Keratinocyte (primary cell): ENCODE measurements around the gene CCNG2. TPM values are rescaled to one million over a fixed set of nuclear protein-coding genes. Genes with fewer than 3 reads are reported as not detected.

Experiments used
- DNase-seq: peaks from one replicate; pipeline ENCODE4 v3.0.0-alpha.2; 2011; ENCODE audit warnings: low read depth, missing footprints, low spot score
- FAIRE-seq: peaks from 2 replicates; lab custom pipeline; 2011; peaks lifted over from hg19 to GRCh38; lab: Jason Lieb, UNC
- H2AFZ ChIP-seq: 2 replicates; pipeline ENCODE4 v1.6.0; 2012; ENCODE audit warnings: low read length, control low read depth, inconsistent platforms; ENCODE audit not compliant: control insufficient read depth
- H3K27ac ChIP-seq: 2 replicates; pipeline ENCODE4 v1.5.1; 2011; ENCODE audit warnings: low read length; ENCODE audit not compliant: control insufficient read depth, insufficient read depth
- H3K27me3 ChIP-seq: 3 replicates; pipeline ENCODE4 v1.6.0; 2011; ENCODE audit warnings: low read length; ENCODE audit not compliant: control insufficient read depth, insufficient read depth; ENCODE audit errors: extremely low read depth
- H3K36me3 ChIP-seq, 2 experiments: 2 replicates in 1 of 2; 3 replicates in 1 of 2; pipeline ENCODE4 v1.5.1; 2011; ENCODE audit warnings: low read length in 2 of 2, mild to moderate bottlenecking in 1 of 2; ENCODE audit not compliant: control insufficient read depth in 2 of 2, insufficient read depth in 2 of 2; ENCODE audit errors: extremely low read depth in 1 of 2
- H3K4me1 ChIP-seq: 3 replicates; pipeline ENCODE4 v1.5.1; 2011; ENCODE audit warnings: low read length; ENCODE audit not compliant: control insufficient read depth, insufficient read depth; ENCODE audit errors: extremely low read depth
- H3K4me2 ChIP-seq: 3 replicates; pipeline ENCODE4 v1.6.0; 2011; ENCODE audit warnings: low read depth, low read length; ENCODE audit not compliant: control insufficient read depth, insufficient read depth; ENCODE audit errors: extremely low read depth
- H3K4me3 ChIP-seq, 3 experiments: fragments of 200-600 bp in 1 of 3; sonication (generic) in 1 of 3; 2 replicates in 2 of 3; 3 replicates in 1 of 3; pipeline ENCODE4 v1.5.1; 2011 to 2016; ENCODE audit warnings: low read length in 3 of 3, mild to moderate bottlenecking in 3 of 3, control low read depth in 2 of 3, inconsistent platforms in 1 of 3, low read depth in 1 of 3, mixed read lengths in 1 of 3, mixed run types in 1 of 3, moderate library complexity in 1 of 3; ENCODE audit not compliant: control insufficient read depth in 2 of 3, insufficient read depth in 2 of 3; ENCODE audit errors: extremely low read depth in 1 of 3
- H3K79me2 ChIP-seq: 2 replicates; pipeline ENCODE4 v1.6.0; 2012; ENCODE audit warnings: low read length; ENCODE audit not compliant: control insufficient read depth, insufficient read depth
- H3K9ac ChIP-seq: 3 replicates; pipeline ENCODE4 v1.6.0; 2011; ENCODE audit warnings: low read length; ENCODE audit not compliant: control insufficient read depth, insufficient read depth; ENCODE audit errors: extremely low read depth
- H3K9me1 ChIP-seq: 3 replicates; pipeline ENCODE4 v1.6.0; 2011; ENCODE audit warnings: low read length; ENCODE audit not compliant: control insufficient read depth, insufficient read depth; ENCODE audit errors: extremely low read depth
- H3K9me3 ChIP-seq: 2 replicates; pipeline ENCODE4 v1.5.1; 2012; ENCODE audit warnings: low read depth, low read length; ENCODE audit not compliant: control insufficient read depth
- H4K20me1 ChIP-seq: 3 replicates; pipeline ENCODE4 v1.6.0; 2011; ENCODE audit warnings: low read length; ENCODE audit not compliant: control insufficient read depth, insufficient read depth; ENCODE audit errors: extremely low read depth
- CTCF ChIP-seq, 3 experiments: IDR thresholded peaks in 1 of 3; conservative IDR thresholded peaks in 1 of 3; optimal IDR thresholded peaks in 1 of 3; 2 replicates in 2 of 3; 3 replicates in 1 of 3; pipeline versions ENCODE3 to v1.5.1; 2011; ENCODE audit warnings: low read length in 3 of 3, mild to moderate bottlenecking in 3 of 3, moderate library complexity in 2 of 3, control low read depth in 1 of 3, inconsistent platforms in 1 of 3; ENCODE audit not compliant: insufficient read depth in 2 of 3; ENCODE audit errors: extremely low read depth in 1 of 3
- EZH2 ChIP-seq: IDR thresholded peaks from one replicate; pipeline ENCODE4 v1.6.1; 2012; ENCODE audit warnings: inconsistent platforms, mild to moderate bottlenecking, low read length, moderate library complexity
- dilution Hi-C: fragments of 300-500 bp; cut with MboI; formaldehyde crosslinking; loops from one replicate; pipeline ENCODE4 v1.7.0; 2020; ENCODE audit warnings: low sequenced_read_pairs; ENCODE audit not compliant: extremely low pct_ligation_motif_present
- polyA plus RNA-seq, 5 experiments: library from polyadenylated mRNA; depleted of rRNA in 3 of 5; stranded (reverse) in 3 of 5; stranded (forward) in 1 of 5; unstranded in 1 of 5; fragments of >200 nt; gene quantifications; 1 replicate in 1 of 5; 2 replicates in 3 of 5; 3 replicates in 1 of 5; pipeline versions ENCODE4 v1.2.1 to v1.2.3, GENCODE V29; 2011 to 2012; ENCODE audit warnings: missing spikeins in 2 of 5, low read depth in 1 of 5, low replicate concordance in 1 of 5

CCNG2 gene
- polyA plus RNA-seq, 1 donor (not counting 4 experiments of a cell fraction or from before 2014, with no cell fraction given) = 96.9 TPM

DNA sequence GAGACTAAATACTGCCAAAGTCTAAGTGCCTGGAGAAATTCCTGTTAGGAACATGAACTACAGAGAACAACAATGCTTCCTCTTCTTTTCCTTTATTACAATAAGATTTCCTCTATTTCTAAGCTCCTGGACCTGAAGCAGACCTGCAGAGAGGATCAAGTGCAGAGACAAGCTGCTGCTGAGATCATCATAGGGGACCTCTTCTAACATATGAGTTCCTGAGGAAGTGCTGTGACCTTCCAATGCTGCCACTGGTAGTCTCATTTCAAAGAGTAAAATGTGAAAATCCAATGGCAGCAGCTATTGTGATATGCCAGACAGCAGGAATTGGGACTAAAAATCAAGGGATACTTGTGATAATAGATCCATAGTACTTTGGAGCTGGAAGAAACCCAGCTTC, 28.0 kb downstream of the CCNG2 start:
- Histone ChIP-seq H3K27me3 (no peaks in the 10 kb centered on the region), H3K4me1 (peaks cover 1% of the 10 kb centered on the region), H3K9ac (no peak overlapping the region), H2AFZ (no peak overlapping the region), H4K20me1 (no peaks in the 10 kb centered on the region), H3K36me3 (no peaks in the 10 kb centered on the region), H3K4me2 (no peak overlapping the region), H3K4me3 (no peak overlapping the region), H3K27ac (no peak overlapping the region), H3K9me3 (no peaks in the 10 kb centered on the region), H3K9me1 (no peaks in the 10 kb centered on the region), H3K79me2 (no peaks in the 10 kb centered on the region)
- FAIRE-seq (no peak), DNase-seq (no peak)
- TF ChIP-seq CTCF (optimal IDR thresholded peaks at IDR 0.05 in 1 of 3, IDR thresholded peaks at IDR 0.05 in 1 of 3, conservative IDR thresholded peaks at IDR 0.05 in 1 of 3; ENCODE audit: extremely low read depth in 1 of 3, insufficient read depth in 2 of 3, low read length in 3 of 3) (no peak), EZH2 (no peak)
- dilution Hi-C loops = no loop called here

DNA sequence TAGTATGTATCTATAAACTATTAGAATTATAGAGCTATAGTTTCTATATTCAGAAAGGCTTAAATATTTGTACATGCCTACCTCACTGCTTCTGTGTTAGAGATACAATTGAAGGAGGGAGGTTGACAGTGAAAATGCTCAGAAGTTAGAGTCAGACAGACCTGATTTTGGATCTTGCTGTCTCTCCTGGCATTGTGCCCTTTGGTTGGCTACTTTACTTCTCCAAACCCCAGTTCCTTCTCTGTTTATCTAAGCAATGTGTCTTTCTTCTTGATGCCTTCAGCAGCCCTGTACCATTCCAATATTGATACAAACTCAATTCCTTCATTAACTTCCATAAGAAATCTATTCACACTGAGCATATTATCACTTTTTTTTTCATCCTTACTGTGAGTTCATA, 28.7 kb downstream of the CCNG2 start:
- no peaks in the 10 kb centered on the region for H3K36me3 ChIP-seq
- no peak overlapping the region for H3K27ac ChIP-seq
- no peak overlapping the region for H2AFZ ChIP-seq
- H3K9me3 ChIP-seq = no peaks in the 10 kb centered on the region
- dilution Hi-C loops = no loop called here
- H3K79me2 ChIP-seq = no peaks in the 10 kb centered on the region
- H3K27me3 ChIP-seq = no peaks in the 10 kb centered on the region
- no peak for DNase-seq
- H3K4me1 ChIP-seq = peaks cover 8% of the 10 kb centered on the region
- no peak overlapping the region for H3K9ac ChIP-seq
- no peaks in the 10 kb centered on the region for H3K9me1 ChIP-seq
- H4K20me1 ChIP-seq = no peaks in the 10 kb centered on the region
- H3K4me3 ChIP-seq = no peak overlapping the region
- FAIRE-seq = no peak
- TF ChIP-seq EZH2 (no peak), CTCF (optimal IDR thresholded peaks at IDR 0.05 in 1 of 3, IDR thresholded peaks at IDR 0.05 in 1 of 3, conservative IDR thresholded peaks at IDR 0.05 in 1 of 3; ENCODE audit: extremely low read depth in 1 of 3, insufficient read depth in 2 of 3, low read length in 3 of 3) (no peak)
- H3K4me2 ChIP-seq = no peak overlapping the region
